ENCODE data around the gene HERPUD1. TPM values are rescaled to one million over a fixed set of nuclear protein-coding genes. Genes with fewer than 3 reads are reported as not detected.

The HERPUD1 gene
- total and polyA plus RNA-seq, 2 of the 13 experiments (the other 11 are each of a cell fraction or from before 2014, with no cell fraction given), result 96.2 to 323 TPM

- Histone ChIP-seq H3K9me3 (ENCODE audit: low read length) (no peaks in the 10 kb centered on the region), H2AFZ (ENCODE audit: low read length) (no peak overlapping the region), H3K79me2 (ENCODE audit: insufficient read depth, low read length) (no peaks in the 10 kb centered on the region), H3K9ac (ENCODE audit: insufficient read depth, low read depth, low read length) (no peak overlapping the region), H3K4me2 (ENCODE audit: low read depth, low read length) (no peak overlapping the region), H4K20me1 (ENCODE audit: insufficient read depth, low read length) (no peaks in the 10 kb centered on the region), H3K4me1 (ENCODE audit: insufficient read depth, low read length) (peaks cover 72% of the 10 kb centered on the region), H3K36me3 (replicated peaks in 1 of 2; ENCODE audit: control insufficient read depth in 1 of 2, insufficient read depth in 2 of 2, low read length in 2 of 2) (no peaks in the 10 kb centered on the region), H3K4me3 (replicated peaks in 1 of 3; ENCODE audit: insufficient read depth in 1 of 3, low read depth in 2 of 3, low read length in 3 of 3) (no peak overlapping the region), H3K27me3 (ENCODE audit: control insufficient read depth in 1 of 2, insufficient read depth in 2 of 2, low read length in 2 of 2) (0 out of 5 replicates have a peak, but pooled peaks cover 0 to 1% of the 10 kb centered on the region in 2 experiments), H3K27ac (ENCODE audit: extremely low read length, insufficient read depth, low read length) (no peak overlapping the region)
- in situ Hi-C loops (cut with HindIII; ENCODE audit: extremely low pct_ligation_motif_present, low pct_unique_long_range_greater_than_20kb) (no loop called here), intact Hi-C loops (cut with micrococcal nuclease; ENCODE audit: unreplicated experiment) (no loop called here)
- ATAC-seq (no peak), DNase-seq (ENCODE audit: low spot score) (no peak), FAIRE-seq (no peak)
- no CpG with 5 or more reads among the region's 7 CpGs for WGBS (ENCODE audit: low lambda C conversion rate)
- TF ChIP-seq, protein P1, sequence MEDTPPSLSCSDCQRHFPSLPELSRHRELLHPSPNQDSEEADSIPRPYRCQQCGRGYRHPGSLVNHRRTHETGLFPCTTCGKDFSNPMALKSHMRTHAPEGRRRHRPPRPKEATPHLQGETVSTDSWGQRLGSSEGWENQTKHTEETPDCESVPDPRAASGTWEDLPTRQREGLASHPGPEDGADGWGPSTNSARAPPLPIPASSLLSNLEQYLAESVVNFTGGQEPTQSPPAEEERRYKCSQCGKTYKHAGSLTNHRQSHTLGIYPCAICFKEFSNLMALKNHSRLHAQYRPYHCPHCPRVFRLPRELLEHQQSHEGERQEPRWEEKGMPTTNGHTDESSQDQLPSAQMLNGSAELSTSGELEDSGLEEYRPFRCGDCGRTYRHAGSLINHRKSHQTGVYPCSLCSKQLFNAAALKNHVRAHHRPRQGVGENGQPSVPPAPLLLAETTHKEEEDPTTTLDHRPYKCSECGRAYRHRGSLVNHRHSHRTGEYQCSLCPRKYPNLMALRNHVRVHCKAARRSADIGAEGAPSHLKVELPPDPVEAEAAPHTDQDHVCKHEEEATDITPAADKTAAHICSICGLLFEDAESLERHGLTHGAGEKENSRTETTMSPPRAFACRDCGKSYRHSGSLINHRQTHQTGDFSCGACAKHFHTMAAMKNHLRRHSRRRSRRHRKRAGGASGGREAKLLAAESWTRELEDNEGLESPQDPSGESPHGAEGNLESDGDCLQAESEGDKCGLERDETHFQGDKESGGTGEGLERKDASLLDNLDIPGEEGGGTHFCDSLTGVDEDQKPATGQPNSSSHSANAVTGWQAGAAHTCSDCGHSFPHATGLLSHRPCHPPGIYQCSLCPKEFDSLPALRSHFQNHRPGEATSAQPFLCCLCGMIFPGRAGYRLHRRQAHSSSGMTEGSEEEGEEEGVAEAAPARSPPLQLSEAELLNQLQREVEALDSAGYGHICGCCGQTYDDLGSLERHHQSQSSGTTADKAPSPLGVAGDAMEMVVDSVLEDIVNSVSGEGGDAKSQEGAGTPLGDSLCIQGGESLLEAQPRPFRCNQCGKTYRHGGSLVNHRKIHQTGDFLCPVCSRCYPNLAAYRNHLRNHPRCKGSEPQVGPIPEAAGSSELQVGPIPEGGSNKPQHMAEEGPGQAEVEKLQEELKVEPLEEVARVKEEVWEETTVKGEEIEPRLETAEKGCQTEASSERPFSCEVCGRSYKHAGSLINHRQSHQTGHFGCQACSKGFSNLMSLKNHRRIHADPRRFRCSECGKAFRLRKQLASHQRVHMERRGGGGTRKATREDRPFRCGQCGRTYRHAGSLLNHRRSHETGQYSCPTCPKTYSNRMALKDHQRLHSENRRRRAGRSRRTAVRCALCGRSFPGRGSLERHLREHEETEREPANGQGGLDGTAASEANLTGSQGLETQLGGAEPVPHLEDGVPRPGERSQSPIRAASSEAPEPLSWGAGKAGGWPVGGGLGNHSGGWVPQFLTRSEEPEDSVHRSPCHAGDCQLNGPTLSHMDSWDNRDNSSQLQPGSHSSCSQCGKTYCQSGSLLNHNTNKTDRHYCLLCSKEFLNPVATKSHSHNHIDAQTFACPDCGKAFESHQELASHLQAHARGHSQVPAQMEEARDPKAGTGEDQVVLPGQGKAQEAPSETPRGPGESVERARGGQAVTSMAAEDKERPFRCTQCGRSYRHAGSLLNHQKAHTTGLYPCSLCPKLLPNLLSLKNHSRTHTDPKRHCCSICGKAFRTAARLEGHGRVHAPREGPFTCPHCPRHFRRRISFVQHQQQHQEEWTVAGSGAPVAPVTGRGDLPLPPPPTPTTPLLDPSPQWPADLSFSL (CRISPR knock-in tag; IDR thresholded peaks at IDR 0.05), result no peak
- TF ChIP-seq ZNF687 (CRISPR knock-in tag; IDR thresholded peaks at IDR 0.05) (0 out of 2 replicates have a peak, but pooled peaks have one; percentile 5), EZH2 (conservative IDR thresholded peaks at IDR 0.05; ENCODE audit: low read depth, low read length) (no peak), CHCHD3 (CRISPR knock-in tag; IDR thresholded peaks at IDR 0.05) (0 out of 2 replicates have a peak, but pooled peaks have one; percentile 52), MIXL1 (CRISPR knock-in tag; IDR thresholded peaks at IDR 0.05) (no peak), RBM39 (IDR thresholded peaks at IDR 0.05; ENCODE audit: low read depth, low read length, poor library complexity, severe bottlenecking) (no peak), HIVEP1 (CRISPR knock-in tag; IDR thresholded peaks at IDR 0.05) (no peak)
- POLR2A ChIA-PET, result interaction anchor here (1.0 kb wide), 1 partner anchor 38 kb away, joined by 3 read pairs; no protein-coding TSS in a partner anchor
- BruUV-seq (replicated peaks), result no TSS peak
- CTCF ChIA-PET (ENCODE audit: low intra/inter-chr PET ratio, low total read pairs), result no interaction called here
Observed at GRCh38 chr16:56969769-56970168, 37.8 kb downstream of the HERPUD1 start.
